Small intestine (tissue), 7 donors: Measurements from ENCODE around the gene ANKRD50. TPM values are rescaled to one million over a fixed set of nuclear protein-coding genes. Genes with fewer than 3 reads are reported as not detected.

Experiments
- DNase-seq, 2 donors: peaks; one replicate each; pipeline versions ENCODE4 v3.0.0 to v3.0.0-alpha.2; 2013
- FAIRE-seq: peaks from 2 replicates; lab custom pipeline; 2012; peaks lifted over from hg19 to GRCh38; lab: Jason Lieb, UNC
- H3K27ac ChIP-seq, 3 donors: one replicate each; pipeline ENCODE4 v1.5.1; 2013; ENCODE audit warnings: low read length in 2 of 3, mild to moderate bottlenecking in 2 of 3, control low read depth in 1 of 3, inconsistent platforms in 1 of 3, low read depth in 1 of 3, moderate library complexity in 1 of 3
- H3K27me3 ChIP-seq, 3 donors: one replicate each; pipeline ENCODE4 v1.6.1; 2013; ENCODE audit warnings: low read length in 3 of 3, inconsistent platforms in 1 of 3; ENCODE audit not compliant: control insufficient read depth in 3 of 3, insufficient read depth in 3 of 3
- H3K36me3 ChIP-seq, 3 donors: one replicate each; pipeline ENCODE4 v1.6.1; 2013; ENCODE audit warnings: low read length in 3 of 3, inconsistent platforms in 1 of 3, low read depth in 1 of 3, mild to moderate bottlenecking in 1 of 3, moderate library complexity in 1 of 3; ENCODE audit not compliant: control insufficient read depth in 3 of 3, insufficient read depth in 2 of 3
- H3K4me1 ChIP-seq, 3 donors: one replicate each; pipeline ENCODE4 v1.6.1; 2013; ENCODE audit warnings: low read length in 2 of 3, inconsistent platforms in 1 of 3, low read depth in 1 of 3, mild to moderate bottlenecking in 1 of 3, moderate library complexity in 1 of 3; ENCODE audit not compliant: control insufficient read depth in 3 of 3, insufficient read depth in 2 of 3
- H3K4me3 ChIP-seq, 3 donors: one replicate each; pipeline ENCODE4 v1.5.1; 2013; ENCODE audit warnings: low read length in 3 of 3, control low read depth in 1 of 3, inconsistent platforms in 1 of 3, low read depth in 1 of 3, mild to moderate bottlenecking in 1 of 3, moderate library complexity in 1 of 3
- H3K9me3 ChIP-seq, 2 donors: one replicate each; pipeline ENCODE4 v1.6.1; 2013; ENCODE audit warnings: low read depth in 1 of 2, low read length in 1 of 2; ENCODE audit not compliant: control insufficient read depth in 2 of 2, insufficient read depth in 1 of 2
- WGBS, 3 donors: extraction: QIAGEN DNeasy Blood & Tissue Kit; methylation state at CpG; one replicate each; pipeline ENCODE4 v1.1.7; 2013; 5-methylcytosine and 5-hydroxymethylcytosine counted together
- polyA plus RNA-seq, 4 donors: library from polyadenylated mRNA; stranded (reverse) in 3 of 4; unstranded in 1 of 4; fragments of 200-250 nt in 3 of 4; fragments of 120-200 nt in 1 of 4; gene quantifications; one replicate each; pipeline versions ENCODE4 v1.2.1 to v1.2.3, GENCODE V29; 2013
- donor health status: healthy with polysubstance abuse.
- donor health status: control.
- donor health status: control.
- donor health status: Bipolar disorder and iron deficiency.
- donor health status: healthy.

Gene ANKRD50
- polyA plus RNA-seq, 4 donors: 1.6 to 15.5 (median 2.3) TPM

DNA sequence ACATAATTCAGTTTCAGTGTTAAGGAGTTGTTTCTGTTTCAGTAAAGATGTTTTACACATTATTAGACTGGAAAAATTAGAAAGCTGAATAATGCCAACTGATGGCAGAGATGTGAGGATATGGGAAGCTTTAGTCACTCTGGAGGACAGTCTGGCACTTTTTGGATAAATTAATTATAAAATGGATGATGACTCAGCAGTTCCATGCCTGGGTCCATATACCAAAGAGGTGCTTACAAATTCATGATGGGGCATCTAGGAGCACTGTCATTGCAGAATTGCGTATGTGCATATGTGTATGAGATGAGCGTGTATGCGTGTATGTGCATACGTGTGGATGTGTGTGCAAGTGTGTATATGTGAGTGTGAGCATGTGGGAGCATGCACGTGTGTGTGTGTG, 31.2 kb upstream of the ANKRD50 start:
- no peaks in the 10 kb centered on the region for H3K9me3 ChIP-seq
- no peak overlapping the region for H3K27ac ChIP-seq
- no peaks in the 10 kb centered on the region for H3K27me3 ChIP-seq
- no peaks in the 10 kb centered on the region for H3K36me3 ChIP-seq
- WGBS, 3 donors: 81 to 86% (median 85%) methylated on average over 5 of the region's 5 CpGs
- H3K4me3 ChIP-seq: no peak overlapping the region
- DNase-seq (no peak), FAIRE-seq (no peak)
- H3K4me1 ChIP-seq: no peaks in the 10 kb centered on the region

DNA sequence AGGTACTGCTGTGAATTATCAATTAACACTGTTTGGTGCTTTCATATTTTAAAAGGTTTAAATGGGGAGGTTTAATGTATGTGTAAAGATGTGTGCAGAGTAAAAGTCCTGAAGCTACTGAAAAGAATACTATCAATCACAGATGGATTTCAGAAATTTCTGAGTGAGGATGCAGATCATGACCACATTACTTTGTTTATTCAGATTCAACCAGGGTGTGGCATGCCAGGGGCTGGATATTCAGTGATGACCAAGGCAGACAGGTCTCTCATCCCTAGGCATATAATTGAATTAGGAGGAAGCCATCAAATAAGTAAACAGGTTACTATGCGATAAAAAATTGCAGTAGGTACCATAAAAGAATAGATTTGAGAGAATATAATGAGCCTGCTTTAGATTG, 28.0 kb upstream of the ANKRD50 start:
- H3K4me3 ChIP-seq: no peak overlapping the region
- DNase-seq: no peak
- 83 to 85% (median 84%) methylated on average over 1 of the region's 1 CpG for WGBS, 3 donors

DNA sequence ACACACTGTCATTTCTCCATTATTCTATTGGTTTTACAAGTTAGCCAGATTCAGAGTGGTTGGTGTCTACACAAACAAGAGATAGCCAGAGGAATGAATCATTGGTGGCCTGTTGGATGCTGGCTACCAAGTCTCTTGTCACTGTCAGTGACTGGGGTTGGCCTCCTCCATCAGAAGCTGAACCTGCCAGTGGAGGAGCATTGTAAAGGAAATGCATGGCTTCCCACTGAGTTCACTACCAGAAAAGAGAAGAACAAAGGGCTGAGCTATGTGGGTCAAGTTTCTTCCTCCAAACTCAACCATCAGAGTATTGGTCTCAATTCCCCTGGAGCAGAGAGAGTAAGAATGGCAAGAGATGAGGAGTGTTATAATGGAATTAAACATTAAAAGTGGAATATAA, 26.5 kb upstream of the ANKRD50 start:
- DNase-seq (no peak), FAIRE-seq (no peak)
- Histone ChIP-seq H3K27me3 (no peaks in the 10 kb centered on the region), H3K4me1 (no peaks in the 10 kb centered on the region), H3K27ac (no peak overlapping the region), H3K9me3 (no peaks in the 10 kb centered on the region), H3K4me3 (no peak overlapping the region), H3K36me3 (no peaks in the 10 kb centered on the region)

More for the DNA sequence above, 28.0 kb upstream of the ANKRD50 start:
- no peak for FAIRE-seq
- no peaks in the 10 kb centered on the region for H3K36me3 ChIP-seq
- H3K4me1 ChIP-seq: no peaks in the 10 kb centered on the region
- H3K9me3 ChIP-seq: no peaks in the 10 kb centered on the region
- no peak overlapping the region for H3K27ac ChIP-seq
- H3K27me3 ChIP-seq: no peaks in the 10 kb centered on the region

DNA sequence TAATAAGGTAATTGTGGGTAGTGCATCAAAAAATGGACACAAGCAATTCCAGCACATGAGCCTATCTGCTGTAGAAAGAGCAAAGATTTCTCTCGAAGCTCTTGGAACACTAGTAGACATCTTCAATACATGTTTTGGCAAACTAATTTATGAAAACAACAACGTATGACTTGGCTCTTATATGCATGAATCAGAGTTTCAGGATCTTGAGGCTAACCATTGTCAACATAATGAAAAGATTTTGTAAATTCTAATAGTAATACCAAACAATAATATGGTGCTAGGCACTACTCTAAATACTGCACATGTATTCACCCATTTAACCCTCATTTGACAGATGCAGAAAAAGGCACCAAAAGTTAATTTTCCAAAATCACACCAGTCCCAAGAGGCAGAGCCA, 25.1 kb upstream of the ANKRD50 start:
- Histone ChIP-seq H3K9me3 (no peaks in the 10 kb centered on the region), H3K36me3 (no peaks in the 10 kb centered on the region), H3K27ac (no peak overlapping the region), H3K4me1 (no peaks in the 10 kb centered on the region), H3K27me3 (no peaks in the 10 kb centered on the region), H3K4me3 (no peak overlapping the region)
- DNase-seq (no peak), FAIRE-seq (no peak)
- 73 to 82% (median 76%) methylated on average over 2 of the region's 2 CpGs for WGBS, 3 donors

DNA sequence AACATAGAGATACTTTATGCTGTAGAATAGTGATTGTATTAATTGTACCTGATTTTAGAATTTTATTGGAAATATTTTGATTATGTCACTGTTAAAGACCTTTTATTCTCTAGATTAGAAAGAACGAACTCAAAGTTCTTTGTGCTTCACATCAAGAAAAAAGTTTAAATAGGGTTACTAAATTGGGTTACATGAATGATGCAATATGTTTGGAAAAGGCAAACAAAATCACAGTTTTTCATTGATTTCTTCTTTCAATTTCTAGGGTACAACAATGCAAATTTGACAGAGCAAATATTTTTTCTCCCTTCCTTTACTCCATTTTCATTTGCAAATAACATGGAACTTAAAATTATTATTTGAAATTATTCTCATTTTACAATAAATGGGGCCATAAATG, 24.0 kb upstream of the ANKRD50 start:
- WGBS, 3 donors: 50 to 76% (median 65%) methylated on average over 1 of the region's 1 CpG
- Histone ChIP-seq H3K4me1 (no peaks in the 10 kb centered on the region), H3K36me3 (no peaks in the 10 kb centered on the region), H3K4me3 (no peak overlapping the region), H3K27me3 (no peaks in the 10 kb centered on the region), H3K9me3 (no peaks in the 10 kb centered on the region), H3K27ac (no peak overlapping the region)
- DNase-seq (no peak), FAIRE-seq (no peak)

DNA sequence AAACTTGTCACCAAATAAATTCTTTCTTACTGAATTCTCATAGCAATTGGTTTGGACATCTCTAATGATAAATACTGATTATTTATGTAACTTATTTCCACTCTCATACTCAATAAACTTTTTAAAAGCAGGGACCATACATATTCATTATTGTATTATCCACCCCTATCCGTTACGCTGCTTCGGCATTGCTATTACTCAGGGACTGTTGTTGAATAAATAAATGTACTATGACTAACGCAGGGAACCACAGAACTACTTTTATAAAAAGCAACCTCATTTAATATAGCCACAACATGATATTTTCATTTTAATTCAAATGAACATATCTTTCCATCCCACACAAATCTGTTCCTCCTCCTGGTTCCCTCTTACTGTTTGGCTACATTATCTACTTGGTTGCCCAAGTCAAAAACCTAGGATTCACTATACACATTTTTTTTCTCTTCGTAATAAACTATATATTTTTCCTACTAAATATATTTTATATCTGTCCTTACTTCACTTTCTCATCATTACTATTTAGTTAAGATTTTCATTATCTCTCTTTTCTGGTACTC, 14.9 kb upstream of the ANKRD50 start:
- Histone ChIP-seq H3K27ac (no peak overlapping the region), H3K9me3 (no peaks in the 10 kb centered on the region), H3K4me1 (no peaks in the 10 kb centered on the region), H3K27me3 (no peaks in the 10 kb centered on the region), H3K36me3 (no peaks in the 10 kb centered on the region), H3K4me3 (no peak overlapping the region)
- WGBS, 3 donors: 88 to 96% (median 92%) methylated on average over 5 of the region's 5 CpGs
- DNase-seq (no peak), FAIRE-seq (no peak)

DNA sequence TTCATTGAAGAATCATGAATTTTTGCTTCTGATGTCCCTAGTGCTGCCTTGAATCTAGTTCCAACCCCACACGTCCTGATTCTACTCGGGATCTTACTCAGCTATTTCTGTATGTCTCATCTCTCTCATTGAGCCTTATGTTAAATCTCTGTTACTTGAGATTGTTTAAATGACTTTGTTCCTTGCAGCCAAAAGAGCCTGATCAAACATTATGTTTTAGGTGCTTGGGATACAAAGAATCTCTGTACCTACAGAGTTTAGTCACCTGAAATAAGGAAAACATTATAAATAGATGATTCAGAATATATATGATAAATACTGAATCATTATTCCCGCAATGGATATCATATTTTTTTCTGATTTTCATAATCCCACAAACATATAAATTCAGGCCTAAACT, 13.7 kb upstream of the ANKRD50 start:
- no peaks in the 10 kb centered on the region for H3K9me3 ChIP-seq
- no peak for FAIRE-seq
- H3K27ac ChIP-seq: no peak overlapping the region
- no peak overlapping the region for H3K4me3 ChIP-seq
- H3K4me1 ChIP-seq: no peaks in the 10 kb centered on the region
- DNase-seq: no peak
- WGBS, 3 donors: 80 to 91% (median 84%) methylated on average over 3 of the region's 3 CpGs
- no peaks in the 10 kb centered on the region for H3K36me3 ChIP-seq
- H3K27me3 ChIP-seq: no peaks in the 10 kb centered on the region

DNA sequence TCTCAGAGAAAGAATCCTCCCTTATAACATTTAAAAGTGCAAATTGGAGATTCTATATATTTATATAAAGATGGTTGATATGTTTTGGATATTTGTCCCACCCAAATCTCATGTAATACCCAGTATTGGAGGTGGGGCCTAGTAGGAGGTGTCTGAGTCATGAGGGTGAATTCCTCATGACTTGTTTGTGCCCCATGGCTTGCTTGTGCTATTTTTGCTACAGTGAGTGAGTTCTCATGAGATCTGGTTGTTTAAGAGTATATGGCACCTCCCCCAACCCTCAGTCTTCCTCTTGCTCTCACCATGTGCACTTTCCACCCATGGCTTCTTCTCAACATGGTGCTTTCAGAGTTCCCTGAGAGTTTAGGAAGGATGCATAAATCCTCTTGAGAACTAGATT, 9.5 kb upstream of the ANKRD50 start:
- no peak for FAIRE-seq
- Histone ChIP-seq H3K36me3 (no peaks in the 10 kb centered on the region), H3K9me3 (no peaks in the 10 kb centered on the region)

DNA sequence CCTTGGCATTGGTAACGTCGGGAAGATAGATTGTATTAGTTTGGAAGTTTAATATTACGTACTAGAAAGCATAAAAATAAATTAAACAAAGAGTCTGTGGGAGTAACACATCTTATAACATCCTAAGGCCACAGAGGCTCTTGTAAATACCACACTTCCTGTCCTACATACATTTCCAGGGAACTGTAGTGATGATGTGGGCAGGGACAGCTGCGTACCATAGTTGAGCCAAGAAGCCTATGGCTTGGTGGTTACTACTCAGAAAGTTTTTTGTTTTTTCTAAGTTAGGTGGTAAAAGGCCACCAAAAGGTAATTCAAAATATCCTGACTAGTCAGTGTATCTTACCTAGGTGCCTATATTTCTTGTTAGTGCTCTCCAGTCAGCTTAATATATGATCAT, 4.6 kb upstream of the ANKRD50 start:
- FAIRE-seq (no peak), DNase-seq (no peak)
- Histone ChIP-seq H3K9me3 (no peaks in the 10 kb centered on the region), H3K4me3 (no peak overlapping the region), H3K27ac (no peak overlapping the region), H3K36me3 (no peaks in the 10 kb centered on the region), H3K27me3 (no peaks in the 10 kb centered on the region), H3K4me1 (no peaks in the 10 kb centered on the region)
- WGBS, 3 donors: 81 to 91% (median 85%) methylated on average over 4 of the region's 4 CpGs

More for the DNA sequence above, 9.5 kb upstream of the ANKRD50 start:
- Histone ChIP-seq H3K4me3 (no peak overlapping the region), H3K27ac (no peak overlapping the region), H3K27me3 (no peaks in the 10 kb centered on the region), H3K4me1 (no peaks in the 10 kb centered on the region)
- no peak for DNase-seq
